Fibroblast of the aortic adventitia (primary cell): ENCODE measurements around the gene THRA. TPM values are rescaled to one million over a fixed set of nuclear protein-coding genes. Genes with fewer than 3 reads are reported as not detected.

ENCODE experiments used
- DNase-seq: peaks from one replicate; pipeline ENCODE4 v3.0.0-alpha.2; 2010; ENCODE audit warnings: low read depth
- H3K4me3 ChIP-seq: 2 replicates; pipeline ENCODE4 v1.5.1; 2011; ENCODE audit warnings: low read depth, mild to moderate bottlenecking, control low read depth, low read length, moderate library complexity
- total RNA-seq: library from RNA; depleted of rRNA; stranded (reverse); fragments of >200 nt; gene quantifications from 2 replicates; pipeline ENCODE4 v1.2.3, GENCODE V29; 2012; ENCODE audit warnings: low replicate concordance
- TF ChIP-seq, protein P1 (sequence below): IDR thresholded peaks from 2 replicates; pipeline ENCODE4 v1.5.1; 2011; ENCODE audit warnings: mild to moderate bottlenecking, low read length, control low read depth, inconsistent platforms; ENCODE audit not compliant: insufficient read depth

The THRA gene
- total RNA-seq, 1 donor: 23.0 TPM

- no peak overlapping the region for H3K4me3 ChIP-seq
- TF ChIP-seq, protein P1, sequence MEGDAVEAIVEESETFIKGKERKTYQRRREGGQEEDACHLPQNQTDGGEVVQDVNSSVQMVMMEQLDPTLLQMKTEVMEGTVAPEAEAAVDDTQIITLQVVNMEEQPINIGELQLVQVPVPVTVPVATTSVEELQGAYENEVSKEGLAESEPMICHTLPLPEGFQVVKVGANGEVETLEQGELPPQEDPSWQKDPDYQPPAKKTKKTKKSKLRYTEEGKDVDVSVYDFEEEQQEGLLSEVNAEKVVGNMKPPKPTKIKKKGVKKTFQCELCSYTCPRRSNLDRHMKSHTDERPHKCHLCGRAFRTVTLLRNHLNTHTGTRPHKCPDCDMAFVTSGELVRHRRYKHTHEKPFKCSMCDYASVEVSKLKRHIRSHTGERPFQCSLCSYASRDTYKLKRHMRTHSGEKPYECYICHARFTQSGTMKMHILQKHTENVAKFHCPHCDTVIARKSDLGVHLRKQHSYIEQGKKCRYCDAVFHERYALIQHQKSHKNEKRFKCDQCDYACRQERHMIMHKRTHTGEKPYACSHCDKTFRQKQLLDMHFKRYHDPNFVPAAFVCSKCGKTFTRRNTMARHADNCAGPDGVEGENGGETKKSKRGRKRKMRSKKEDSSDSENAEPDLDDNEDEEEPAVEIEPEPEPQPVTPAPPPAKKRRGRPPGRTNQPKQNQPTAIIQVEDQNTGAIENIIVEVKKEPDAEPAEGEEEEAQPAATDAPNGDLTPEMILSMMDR: no peak
- no peak for DNase-seq
These were observed 1.7 kb upstream of the THRA start for GRCh38 chr17:40060887-40061608.

DNA sequence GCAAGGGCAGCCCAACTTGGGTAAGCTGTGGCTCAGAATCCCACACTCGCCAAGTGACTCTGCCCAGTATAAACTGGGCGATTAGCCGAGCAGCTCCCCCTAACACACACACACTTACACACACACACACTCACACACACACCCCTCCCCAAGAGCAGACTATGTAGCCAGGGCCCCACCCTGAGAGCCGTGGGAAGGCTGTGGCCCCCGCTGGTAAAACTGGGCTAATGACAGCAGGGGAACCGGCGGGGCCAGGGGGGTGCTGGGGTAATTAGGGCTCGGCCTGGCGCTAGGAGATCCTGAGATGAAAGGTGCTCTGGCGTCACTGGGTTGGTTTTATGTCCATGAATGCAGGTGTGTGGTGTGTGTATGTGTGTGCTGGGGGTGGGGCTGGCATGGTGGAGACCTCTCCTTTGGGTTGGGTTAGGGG, 1.1 kb upstream of the THRA start:
- TF ChIP-seq, protein P1: no peak
- H3K4me3 ChIP-seq: no peak overlapping the region
- no peak for DNase-seq

DNA sequence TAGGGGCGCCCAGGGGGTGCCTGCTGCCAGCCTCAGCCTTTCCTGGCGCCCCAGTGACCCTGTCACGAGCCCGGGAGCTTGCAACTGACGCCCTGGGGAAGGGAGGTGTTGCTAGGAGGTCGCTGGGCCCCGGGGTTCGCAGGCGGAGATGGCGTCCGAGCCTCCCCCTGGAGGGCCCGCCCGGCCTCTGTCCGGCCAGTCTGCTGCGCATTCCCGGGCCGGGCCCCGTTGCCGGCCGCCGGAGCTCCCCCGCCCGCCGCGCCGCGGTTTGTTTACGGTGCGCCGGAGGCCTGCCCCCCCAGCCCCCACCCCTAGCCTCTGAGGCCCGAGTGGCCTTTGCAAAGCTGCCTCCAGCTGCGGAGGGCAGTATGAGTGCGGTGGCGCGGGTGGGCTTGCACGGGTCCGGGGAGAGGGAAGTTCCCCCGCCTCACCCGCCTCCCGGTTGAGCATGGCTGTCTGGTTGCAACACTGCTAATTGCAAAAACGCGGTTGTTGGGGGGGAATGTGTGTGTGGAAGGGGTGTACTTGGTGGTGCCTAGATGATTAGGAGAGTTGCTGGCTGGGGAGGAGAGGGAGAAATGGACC, 514 bp downstream of the THRA start:
- peak overlapping the region; percentile 93 for H3K4me3 ChIP-seq
- DNase-seq: no peak
- TF ChIP-seq, protein P1: peak; percentile 5

- DNase-seq: no peak
- peak overlapping the region; percentile 93 for H3K4me3 ChIP-seq
- TF ChIP-seq, protein P1: no peak
These were observed 1.3 kb downstream of the THRA start for GRCh38 chr17:40063901-40064531.

- TF ChIP-seq, protein P1: no peak
These were observed 2.4 kb downstream of the THRA start for GRCh38 chr17:40064971-40065768.

GRCh38 chr17:40065769-40066510, 3.2 kb downstream of the THRA start:
- TF ChIP-seq, protein P1: no peak
- no peak for DNase-seq
- no peak overlapping the region for H3K4me3 ChIP-seq

More at GRCh38 chr17:40064971-40065768, 2.4 kb downstream of the THRA start:
- DNase-seq: peak; percentile 49
- H3K4me3 ChIP-seq: peak overlapping the region; percentile 93
